GM21619 (cell line): ENCODE measurements around the gene ARMS2.

Experiments
- ATAC-seq: cut with Tn5 transposase; IDR thresholded peaks from one replicate; pipeline ENCODE4 v1.9.1; 2021; ENCODE audit not compliant: unreplicated experiment

Gene ARMS2

DNA sequence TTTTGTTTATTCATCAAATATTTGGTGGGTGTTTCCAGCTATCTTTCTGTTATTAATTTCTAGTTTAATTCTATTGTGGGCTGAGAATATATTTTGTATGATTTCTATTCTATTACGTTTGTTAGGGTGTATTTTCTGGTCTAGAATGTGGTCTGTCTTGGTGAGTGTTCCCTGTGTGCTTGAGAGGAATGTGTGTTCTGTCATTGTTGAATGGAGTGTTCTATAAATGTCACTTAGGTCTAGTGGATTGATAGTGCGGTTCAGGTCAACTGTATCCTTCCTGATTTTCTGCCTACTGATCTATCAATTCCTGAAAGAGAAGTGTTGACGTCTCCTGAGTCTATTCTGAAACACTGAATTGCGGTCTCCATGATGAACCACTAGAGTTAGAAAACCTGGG lies 15.4 kb downstream of the ARMS2 start:
- no peak for ATAC-seq

DNA sequence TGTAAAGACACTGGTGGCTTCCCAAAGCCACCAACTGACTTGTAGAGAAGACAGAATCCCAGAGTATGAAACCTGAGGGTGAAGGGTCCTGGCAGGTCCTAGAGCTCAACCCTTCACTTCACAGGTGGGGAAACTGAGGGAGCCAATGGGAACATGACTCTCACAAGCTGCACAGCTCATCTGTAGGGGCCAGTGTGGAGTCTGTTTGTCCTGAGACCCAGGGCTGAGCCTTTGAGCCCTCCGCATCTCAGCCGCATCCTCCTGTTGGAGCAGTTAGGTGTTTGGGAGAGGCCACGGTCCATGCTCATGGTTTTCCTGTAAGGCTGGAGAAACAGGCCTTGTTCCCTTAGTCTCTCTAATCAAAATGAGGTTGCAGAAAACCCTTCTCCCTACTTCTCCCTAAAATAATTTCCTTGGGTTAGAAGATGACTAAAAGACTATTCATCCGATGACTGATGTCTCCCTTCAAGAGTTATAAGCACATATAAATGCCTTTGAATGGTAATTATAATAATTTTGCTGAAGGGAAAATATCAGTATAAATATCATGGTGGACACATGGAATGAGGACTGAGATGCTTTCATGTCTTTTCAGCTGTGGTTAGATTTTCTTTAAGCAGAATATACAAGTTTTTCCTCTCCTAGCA lies 17.2 kb downstream of the ARMS2 start:
- ATAC-seq: no peak

DNA sequence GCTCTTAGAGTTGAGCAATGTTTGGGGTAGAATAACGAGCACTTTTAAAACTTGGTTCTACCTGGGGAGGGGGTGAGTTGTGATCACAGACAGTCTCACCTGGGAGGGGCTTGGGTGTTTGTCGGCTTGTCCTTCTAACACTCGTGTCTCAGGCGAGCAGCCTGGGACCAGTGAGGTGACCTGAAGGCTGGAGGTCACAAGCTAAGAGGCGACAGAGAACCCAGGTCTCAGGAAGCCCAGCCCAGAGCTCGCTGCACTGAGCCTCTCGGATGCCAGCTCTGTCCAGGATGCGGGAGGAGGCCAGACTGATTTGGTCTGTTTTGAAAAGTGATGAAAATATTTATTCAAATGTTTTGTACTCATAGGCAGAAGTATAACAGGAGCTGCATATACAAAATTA lies 18.7 kb downstream of the ARMS2 start:
- ATAC-seq: no peak

DNA sequence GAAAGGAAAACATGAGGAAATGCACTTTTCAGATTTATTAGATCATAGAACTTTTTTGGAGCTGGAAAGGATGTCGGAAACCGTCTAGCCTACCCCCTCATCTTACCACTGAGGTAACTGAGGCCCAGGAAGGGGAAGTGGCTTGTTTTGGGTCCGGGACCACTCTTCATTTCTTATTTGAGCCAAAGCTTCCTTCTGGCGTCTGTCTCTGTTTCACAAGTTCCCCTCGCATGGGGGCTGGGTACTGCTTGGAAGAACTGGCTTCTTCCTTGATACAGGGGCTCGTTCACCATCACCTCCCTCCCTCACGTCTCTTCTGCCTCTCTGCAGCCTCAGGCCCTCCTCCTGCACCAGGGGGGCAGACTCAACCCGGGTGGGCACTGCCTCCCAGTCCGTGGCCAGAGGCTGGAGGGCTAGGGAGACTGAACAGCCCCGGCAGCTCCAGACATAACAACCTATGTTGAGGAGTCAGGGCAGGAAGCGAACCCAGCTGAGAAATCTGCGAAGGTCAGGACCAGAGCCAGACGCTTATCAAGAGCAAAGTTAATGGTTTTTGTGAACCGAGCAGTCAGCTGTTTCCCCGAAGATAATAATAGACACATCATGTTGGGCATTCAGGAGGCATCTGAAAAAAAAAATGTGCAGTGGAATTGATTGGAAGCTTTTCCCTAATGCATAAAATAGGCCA lies 19.8 kb downstream of the ARMS2 start:
- ATAC-seq: no peak

DNA sequence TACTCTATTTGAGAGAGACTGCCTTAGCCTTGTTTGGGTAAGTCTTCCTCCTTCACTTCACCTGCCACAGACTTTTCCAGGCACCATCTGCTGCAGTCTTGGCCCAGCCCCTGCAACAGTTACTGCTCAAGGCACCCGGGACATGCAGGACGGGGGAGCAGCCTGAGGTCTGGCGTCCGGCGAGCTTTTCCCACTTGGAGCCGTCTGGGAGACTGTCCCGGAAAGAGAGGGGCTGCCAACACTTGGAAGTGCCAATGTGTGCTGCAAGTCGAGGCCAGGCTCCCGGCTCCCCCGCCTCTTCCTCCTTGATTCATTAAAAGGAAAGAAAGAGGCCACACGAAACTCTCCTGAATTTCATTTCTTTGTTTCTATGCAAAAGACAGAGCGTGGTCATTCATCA lies 20.6 kb downstream of the ARMS2 start:
- no peak for ATAC-seq

DNA sequence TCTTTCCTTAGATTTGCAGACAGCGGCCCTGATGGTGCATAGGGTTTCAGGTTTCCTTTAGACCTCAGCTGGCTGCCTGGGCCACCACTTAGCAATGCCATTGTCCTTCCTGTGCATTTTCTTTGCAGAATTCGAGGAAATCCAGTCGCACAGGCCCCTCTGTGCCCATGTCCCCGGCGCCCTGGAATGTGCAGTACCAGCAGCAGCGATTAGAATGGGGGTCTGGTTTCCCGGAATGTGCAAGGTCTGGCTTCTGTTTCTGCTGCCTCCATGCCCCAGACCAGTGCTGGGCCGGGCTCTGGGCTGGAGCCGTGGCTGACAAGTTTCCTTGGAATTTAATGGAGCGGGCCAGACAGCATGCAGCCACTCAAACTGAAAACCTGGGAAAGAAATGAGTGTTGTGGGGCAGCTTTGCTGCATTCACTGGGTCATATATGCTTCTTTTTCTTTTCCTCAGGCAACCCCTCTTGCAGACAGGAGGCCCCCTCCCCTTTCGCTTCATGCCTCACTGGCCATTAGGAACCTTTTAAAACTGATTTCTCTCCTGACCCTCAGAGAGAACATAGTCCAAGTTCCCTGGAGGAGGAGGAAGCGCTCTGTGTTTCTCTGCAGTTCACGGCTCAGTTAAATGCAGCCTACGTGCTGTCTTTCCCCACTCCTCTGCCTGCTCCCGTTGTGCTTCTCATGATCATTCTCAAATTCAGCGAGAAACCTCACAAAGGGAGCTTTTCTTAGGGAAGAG lies 21.3 kb downstream of the ARMS2 start:
- ATAC-seq: no peak

DNA sequence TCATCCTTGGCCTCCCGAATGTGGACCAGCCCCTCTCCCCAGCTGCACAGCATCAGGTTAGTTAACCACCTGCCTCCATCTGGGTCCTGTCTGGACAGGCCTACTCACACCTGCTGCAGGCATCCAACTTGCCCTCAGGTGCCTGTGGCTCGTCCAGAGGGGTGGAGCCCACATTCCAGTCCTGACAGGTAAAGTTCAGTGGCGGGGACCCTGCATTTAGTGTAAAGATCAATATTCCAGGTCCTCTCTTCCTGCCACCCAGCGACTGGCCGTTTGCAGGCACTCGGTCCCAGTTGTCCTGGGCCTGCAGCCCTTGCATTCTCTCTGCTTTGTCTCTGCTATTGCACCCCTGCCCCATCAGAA lies 21.9 kb downstream of the ARMS2 start:
- no peak for ATAC-seq

DNA sequence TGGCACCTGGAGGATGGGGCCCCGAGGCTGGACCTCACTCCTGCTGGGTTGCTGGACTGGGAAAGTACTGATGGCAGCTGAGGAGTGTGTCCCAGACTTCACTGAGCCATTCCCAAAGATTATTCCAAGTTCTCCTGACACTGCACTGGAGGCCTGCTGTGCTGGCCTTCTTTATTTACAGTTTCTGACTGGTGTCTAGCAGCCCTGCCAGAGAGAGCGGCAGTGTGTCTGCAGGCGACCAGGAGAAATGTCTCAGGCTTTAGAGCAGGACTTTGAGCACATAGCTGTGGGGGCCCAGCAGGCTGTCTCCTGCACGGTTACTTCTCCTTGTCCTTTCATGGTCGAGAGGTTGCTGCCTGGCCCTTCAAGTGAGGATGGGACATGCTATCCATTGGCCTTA lies 23.0 kb downstream of the ARMS2 start:
- no peak for ATAC-seq

DNA sequence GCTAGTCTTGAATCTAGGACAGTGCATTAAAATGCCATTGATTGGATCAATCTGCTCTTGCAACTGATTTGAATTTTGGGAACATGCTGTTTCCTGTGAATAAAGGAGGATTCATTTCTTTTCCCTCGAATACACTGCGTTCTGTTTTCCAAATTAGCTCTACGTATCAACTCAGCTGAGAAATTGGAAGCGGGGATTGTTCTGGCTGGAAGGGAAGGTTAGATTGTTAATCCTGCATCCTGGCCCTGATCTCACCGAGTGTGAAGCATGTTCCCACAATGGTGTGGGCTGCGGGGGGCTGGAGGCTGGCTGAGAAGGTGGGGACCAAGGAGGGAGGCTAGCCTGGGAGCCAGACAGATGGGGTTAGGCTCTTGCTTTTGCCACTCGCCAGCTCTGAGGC lies 24.5 kb downstream of the ARMS2 start:
- no peak for ATAC-seq

DNA sequence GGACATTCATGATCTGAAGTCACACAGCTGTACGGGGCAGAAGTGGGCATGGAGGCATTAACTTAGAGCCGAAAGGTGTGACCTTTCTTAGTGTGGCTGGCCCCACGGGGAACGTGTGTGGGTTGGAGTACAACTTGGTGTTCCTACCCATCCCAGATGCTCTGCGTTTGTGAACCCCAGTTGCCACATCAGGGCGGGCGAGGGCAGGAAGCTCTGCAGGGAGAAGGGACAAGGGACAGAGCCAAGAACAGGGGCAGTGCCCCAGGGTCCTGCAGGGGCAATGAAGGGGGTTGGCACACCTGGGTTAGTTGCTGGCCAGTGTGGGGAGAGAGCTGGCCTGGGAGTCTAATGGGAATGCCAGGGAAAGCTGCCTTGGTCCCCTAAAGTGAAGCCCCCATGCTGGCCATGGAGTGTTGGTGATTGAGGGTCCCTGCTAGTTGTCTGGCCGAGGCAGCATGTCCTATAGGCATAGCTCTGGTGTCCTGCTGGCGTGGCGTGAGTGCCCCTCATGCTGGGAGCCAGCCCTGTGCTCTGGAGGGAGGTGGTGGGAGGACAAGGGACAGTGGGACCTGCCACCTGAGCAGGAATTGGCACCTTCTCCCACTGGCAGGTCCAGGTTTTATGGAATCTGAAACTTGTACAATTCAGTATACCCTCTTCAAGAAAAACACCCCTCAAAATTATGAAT lies 25.8 kb downstream of the ARMS2 start:
- no peak for ATAC-seq

DNA sequence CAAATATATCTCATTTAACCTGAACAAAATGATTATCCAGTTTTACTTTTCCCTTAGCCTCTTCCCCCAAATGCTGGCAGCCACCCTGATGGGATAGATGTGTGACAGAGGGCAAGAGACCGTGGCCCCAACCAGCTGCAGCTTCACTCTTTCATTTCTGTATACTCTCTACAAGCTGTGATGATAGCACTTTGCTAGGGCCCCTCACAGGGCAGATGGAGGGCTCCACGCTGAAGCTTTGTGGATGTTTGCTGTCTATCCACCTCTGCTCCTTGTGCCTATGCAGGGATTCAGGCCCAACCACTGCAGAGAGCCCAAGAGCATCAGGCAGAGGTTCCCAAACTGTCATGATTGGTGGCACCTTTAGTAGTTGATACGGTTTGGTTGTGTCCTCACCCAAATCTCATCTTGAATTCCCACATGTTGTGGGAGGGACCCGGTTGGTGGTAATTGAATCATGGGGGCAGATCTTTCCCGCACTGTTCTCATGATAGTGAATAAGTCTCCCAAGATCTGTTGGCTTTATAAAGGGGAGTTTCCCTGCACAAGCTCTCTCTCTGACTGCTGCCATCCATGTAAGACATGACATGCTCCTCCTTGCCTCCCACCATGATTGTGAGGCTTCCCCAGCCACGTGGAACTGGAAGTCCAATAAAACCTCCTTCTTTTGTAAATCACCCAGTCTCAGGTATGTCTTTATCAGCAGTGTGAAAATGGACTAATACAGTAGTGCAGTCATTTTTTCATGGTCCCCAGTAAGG lies 27.0 kb downstream of the ARMS2 start:
- ATAC-seq: no peak

DNA sequence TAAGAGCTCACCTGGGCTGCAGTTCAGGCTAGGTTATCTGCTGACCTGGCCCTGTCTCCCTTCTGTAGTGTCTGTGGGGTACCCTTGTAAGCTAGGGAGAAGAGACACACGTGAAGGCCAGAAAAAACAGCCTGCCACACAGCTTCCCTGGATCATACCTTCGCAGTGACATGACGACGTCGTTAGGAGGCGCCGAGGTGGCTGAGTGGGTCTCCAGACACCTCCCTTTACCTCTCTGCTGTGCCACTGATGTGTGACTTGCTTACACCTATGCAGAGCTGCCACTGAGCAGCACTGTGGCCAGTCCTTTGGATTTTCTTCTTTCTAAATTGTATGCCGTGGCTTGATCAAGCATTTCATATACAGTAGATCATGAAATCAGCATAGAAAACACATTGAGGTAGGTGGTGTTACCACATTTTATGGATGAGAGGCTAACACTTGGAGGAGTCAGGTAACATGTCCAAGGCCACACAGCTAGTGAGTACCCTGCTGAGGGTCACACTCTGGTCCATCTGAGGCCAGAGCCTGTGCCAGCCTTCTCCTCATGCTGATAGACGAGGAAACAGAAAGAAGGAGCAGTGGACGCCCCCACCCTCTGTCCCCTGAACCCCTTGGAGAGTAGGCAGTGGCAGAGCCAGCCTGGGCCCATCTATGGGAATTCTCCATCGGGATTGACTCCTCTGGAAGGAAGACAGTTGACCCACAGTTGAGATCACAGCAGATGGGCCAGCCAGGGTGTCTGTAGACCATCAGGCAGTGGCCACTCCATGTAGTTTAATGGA lies 30.0 kb downstream of the ARMS2 start:
- no peak for ATAC-seq

DNA sequence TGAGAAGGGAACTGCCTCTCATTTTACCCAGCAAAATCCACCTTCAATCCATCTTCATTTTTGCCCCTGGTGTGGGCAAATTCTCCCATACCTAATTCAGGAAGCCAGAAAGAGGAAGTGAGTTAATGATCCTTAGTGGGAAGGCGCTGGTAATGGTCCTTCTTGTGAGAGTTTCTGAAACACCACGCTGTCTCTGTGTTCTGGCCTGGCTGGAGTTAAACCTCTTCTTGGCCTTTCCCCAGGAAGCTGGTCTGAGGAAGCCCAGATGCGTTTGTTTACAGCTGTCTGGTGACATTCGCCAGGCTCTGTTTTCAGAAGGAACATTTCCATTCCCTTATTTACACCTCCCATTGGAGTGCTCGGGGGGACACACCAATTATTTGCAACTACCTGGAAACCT lies 31.2 kb downstream of the ARMS2 start:
- no peak for ATAC-seq

DNA sequence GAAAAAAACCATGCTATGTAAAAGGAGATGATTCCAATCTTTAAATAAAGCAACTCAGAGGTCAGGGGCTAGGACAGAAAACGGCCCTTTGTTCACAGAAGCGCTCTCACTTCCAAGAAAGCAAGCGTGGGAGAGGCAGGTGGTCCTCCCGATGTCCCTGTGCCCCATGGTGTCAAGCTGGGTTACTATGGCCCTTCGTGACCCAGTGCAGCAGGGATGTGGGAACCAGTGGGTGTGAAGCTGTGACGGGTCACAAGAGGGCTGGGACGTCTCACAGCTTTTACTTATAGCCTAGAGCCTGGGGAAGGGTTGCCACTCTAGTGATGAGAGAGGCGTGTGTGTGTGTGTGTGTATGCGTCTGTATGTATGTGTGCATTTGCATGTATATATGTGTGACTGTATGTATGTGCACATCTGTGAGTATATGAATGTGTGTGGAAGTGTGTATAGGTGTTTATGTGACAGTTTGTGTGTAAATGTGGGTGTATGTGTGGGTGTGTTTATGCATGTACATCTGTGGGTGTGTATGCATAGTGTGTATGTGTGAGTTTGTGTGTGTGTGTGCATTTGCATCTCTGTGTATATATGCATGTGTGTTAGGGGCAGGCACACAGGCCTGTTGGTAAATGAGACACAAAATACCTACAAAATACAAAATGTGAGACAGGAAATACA lies 32.1 kb downstream of the ARMS2 start:
- ATAC-seq: no peak

DNA sequence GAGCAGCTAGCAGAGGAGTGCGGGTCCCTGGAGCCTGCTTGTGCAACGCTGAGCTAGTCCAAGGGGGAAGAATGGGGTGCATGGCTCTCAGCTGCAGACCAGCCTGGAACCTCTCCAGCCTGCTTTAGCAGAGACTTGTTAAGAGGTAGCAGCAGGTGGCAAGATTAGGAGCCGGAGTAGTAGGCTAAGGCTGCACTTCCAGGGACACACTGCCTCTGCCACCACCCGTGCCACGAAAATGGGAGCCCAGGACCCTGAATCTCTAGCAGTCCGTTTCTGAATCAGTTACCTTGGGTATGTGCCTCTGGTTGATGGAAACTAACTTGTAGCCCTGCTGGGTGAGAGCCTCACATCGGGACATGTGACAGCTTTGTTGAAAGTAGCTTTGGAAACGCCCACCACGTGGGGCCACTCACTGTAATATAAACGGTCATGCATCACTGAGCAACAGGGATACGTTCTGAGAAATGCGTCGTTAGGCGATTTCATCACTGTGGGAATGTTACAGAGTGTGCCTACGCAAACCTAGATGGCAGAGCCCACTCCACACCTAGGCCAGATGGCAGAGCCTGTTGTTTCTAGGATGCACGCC lies 32.8 kb downstream of the ARMS2 start:
- no peak for ATAC-seq

DNA sequence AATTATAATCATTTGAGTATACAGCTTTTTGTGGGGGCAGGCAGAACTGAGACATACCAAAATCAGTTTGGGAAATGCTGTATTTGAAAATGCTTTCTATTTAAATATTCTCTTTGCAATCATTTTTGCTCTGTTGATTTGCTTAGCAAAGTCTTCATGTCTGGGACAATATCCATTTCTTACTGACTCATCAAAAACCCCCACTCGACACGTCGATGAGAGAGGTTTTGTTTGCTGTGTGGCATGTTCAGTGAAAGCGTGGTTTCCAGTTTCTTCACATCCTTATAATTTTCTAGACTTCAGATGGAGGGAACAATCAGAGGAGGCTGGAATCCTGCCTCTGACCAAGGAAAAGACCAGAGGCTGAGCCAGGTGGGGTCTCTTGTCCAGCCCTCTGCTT lies 35.8 kb downstream of the ARMS2 start:
- no peak for ATAC-seq

DNA sequence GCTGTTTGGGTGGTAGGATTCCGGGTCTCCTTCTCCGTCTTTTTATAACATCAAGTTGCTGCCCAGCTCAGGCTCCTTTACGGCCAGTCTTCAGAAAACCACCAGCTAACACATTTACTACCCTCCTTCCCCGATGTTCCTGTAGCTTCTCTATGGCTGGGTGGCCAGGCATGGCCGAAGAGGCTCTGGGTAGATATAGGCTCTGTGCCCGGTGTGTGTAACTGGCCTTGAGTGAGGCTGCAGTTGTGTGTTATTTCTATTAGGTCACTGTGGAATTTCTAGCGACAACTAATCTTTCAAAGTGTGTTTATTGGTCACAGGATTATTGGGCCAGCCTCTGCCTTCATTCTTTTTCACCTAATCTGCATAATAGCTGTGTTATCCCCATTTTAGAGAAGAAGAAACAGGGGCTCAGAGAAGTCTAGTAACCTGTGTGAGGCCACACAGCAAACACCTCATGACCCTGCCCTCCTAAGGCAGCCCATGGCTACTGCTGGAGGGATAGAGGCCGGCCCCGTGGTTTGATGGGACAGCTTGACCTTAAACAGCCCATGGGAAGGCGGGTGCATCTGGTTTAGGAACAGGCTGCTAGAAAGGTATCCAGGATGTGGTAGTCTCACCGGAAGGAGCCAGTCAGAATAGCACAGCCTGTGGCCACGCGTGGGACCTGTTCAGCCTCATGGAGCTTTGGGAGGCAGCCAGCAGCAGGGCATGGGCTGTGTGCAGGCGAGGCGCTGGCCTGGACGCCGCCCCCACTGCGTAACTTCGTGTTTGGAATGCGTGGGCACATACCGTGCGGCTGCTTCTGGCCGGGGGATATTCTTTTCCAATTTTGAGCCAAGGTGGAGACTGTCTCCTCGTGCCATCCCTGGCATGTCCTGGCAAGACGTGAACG lies 36.6 kb downstream of the ARMS2 start:
- no peak for ATAC-seq

DNA sequence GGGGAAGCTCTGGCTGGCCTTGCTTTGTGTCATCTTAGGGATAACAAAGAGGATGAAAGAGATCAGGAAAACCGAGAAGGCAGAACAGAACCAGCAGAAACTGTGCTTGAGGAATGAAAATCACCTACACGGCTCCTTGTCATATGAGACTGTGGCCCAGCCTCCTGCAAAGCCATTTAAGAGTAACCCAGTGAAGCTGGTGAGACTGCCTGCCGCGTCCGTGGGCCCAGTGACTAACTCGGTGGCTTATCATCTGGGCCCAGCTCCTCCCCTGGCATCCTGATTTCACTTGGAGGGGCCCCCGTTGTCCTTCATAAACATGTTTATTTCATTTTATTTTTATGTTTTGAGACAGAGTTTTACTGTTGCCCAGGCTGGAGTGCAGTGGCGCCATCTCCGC lies 37.6 kb downstream of the ARMS2 start:
- no peak for ATAC-seq
